GM10248 (cell line): ENCODE data around the gene SUV39H2.
"Not testable (repeated sequence)": the region's sequence is repeated elsewhere in the genome, so short reads cannot be mapped to it uniquely, and the experiment has no call there.

Source experiments
- CTCF ChIA-PET: fragments of 300-600 bp; sonication (Branson Sonifier 250); formaldehyde crosslinking; extraction: SDS; loops from one replicate; lab custom pipeline; 2021; ENCODE audit warnings: antibody characterized with exemption; lab: Yijun Ruan, JAX
- POLR2A ChIA-PET: fragments of 350-650 bp; sonication (Branson Sonifier 250); formaldehyde crosslinking; extraction: SDS; loops from one replicate; lab custom pipeline; 2020; ENCODE audit warnings: antibody characterized with exemption; lab: Yijun Ruan, JAX
- DNase-seq: peaks from one replicate; pipeline ENCODE4 v3.0.0; 2012; ENCODE audit errors: extremely low spot score
- TF ChIP-seq, protein P1 (sequence below): IDR thresholded peaks from 2 replicates; pipeline ENCODE4 v1.5.1; 2012; ENCODE audit warnings: mild to moderate bottlenecking, low read depth; ENCODE audit errors: extremely low read depth, missing control alignments, control extremely low read depth

SUV39H2 gene

DNA sequence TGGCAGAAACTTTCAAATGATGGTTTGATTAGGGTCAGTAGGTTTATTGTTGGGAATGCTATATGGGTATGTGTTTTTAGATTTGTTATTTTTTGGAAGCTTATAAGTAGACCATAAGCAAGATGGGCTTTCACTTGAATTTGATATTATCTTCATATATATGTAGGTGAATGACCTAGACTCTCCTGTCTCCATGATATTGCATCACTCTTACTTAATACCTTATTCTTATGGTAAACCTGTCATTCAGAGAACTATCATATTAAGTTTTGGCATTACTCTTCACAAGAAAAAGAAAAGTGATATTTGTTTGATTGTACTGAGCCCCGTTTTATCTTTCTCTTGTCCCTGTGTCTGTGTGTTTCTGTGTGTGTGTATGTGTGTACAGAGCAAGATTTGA, 23.2 kb upstream of the SUV39H2 start:
- DNase-seq: no peak
- CTCF ChIA-PET: no interaction called here
- POLR2A ChIA-PET: no interaction called here
- TF ChIP-seq, protein P1, sequence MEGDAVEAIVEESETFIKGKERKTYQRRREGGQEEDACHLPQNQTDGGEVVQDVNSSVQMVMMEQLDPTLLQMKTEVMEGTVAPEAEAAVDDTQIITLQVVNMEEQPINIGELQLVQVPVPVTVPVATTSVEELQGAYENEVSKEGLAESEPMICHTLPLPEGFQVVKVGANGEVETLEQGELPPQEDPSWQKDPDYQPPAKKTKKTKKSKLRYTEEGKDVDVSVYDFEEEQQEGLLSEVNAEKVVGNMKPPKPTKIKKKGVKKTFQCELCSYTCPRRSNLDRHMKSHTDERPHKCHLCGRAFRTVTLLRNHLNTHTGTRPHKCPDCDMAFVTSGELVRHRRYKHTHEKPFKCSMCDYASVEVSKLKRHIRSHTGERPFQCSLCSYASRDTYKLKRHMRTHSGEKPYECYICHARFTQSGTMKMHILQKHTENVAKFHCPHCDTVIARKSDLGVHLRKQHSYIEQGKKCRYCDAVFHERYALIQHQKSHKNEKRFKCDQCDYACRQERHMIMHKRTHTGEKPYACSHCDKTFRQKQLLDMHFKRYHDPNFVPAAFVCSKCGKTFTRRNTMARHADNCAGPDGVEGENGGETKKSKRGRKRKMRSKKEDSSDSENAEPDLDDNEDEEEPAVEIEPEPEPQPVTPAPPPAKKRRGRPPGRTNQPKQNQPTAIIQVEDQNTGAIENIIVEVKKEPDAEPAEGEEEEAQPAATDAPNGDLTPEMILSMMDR: no peak

DNA sequence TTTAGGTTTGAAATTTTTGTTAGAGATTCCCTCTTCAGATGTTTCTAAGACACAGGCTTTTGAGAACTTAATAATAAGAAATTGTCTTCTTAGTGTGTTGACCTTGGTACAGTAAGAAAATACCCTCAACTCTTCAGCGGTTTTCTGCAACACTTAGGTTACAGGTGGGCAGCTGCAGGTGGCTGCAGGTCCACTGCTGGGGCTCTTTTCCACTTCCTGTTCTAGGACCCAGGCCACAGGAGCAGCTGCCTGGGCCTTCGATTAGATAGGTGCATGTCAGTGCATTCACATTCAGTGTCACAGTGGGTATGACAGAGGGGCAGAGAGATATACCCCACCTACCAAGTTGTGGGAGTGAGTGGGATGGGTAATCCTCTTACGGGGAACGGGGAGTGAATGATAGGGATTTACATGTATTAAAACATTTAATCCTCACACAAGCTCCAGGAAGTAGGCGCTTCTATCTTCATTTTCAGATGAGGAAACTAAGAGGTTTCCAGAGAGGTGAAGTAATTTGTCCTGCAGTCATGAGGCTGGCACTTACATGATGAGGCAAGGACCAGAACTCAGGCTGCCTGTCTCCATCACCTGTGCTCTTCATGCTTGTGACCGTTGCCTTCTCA, 20.2 kb upstream of the SUV39H2 start:
- TF ChIP-seq, protein P1: no peak
- CTCF ChIA-PET: interaction anchor here (0.7 to 1.9 kb wide), 4 partner anchors 12 to 44 kb away, joined by 3 to 11 read pairs (median 3); no protein-coding TSS in a partner anchor
- POLR2A ChIA-PET: no interaction called here
- no peak for DNase-seq

DNA sequence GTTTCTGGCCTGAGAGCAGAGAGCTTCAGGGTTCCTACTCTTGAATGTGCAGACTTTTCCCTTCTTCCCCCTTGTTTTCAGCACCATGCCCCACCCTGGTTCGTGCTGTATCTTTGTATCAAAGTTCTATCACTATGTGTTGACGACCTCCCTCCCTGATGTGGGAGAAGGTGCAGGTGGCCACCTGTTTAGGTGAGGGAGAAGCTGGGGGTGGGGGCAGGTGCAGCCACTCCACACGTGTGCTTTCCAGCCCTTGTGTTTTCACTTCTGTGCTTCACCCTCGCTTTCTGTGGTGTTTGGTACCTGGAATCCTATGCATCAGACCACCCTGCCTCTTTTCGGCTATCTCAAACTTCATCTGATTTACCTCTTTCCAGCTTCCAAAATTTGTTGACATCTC, 19.6 kb upstream of the SUV39H2 start:
- CTCF ChIA-PET: interaction anchor here (0.6 to 1.9 kb wide), 6 partner anchors 11 to 360 kb away, joined by 3 to 11 read pairs (median 4); partner anchors contain the start of gene SUV39H2
- TF ChIP-seq, protein P1: no peak
- POLR2A ChIA-PET: no interaction called here
- DNase-seq: no peak

DNA sequence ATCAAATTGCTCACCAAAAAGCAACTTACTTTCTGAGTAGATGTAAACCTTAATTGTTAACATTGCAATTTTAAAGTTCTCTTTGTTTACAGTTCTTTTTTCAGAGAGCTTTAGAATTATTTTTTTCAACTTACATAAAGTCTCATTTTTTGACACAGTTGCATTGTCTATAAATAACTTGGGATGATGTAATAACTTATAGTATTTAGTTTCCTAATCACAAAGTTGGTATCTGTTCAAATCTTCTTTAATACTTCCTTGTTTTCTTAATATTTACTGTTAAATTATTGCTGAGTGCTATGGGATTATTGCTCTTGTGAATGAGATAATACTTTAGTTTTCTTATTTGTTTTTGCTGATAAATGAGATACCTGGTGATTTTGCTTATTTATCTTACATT, 18.9 kb upstream of the SUV39H2 start:
- POLR2A ChIA-PET: no interaction called here
- TF ChIP-seq, protein P1: no peak
- no peak for DNase-seq
- CTCF ChIA-PET: interaction anchor here (0.6 to 1.9 kb wide), 4 partner anchors 11 to 360 kb away, joined by 4 to 11 read pairs (median 4); partner anchors contain the start of gene SUV39H2

DNA sequence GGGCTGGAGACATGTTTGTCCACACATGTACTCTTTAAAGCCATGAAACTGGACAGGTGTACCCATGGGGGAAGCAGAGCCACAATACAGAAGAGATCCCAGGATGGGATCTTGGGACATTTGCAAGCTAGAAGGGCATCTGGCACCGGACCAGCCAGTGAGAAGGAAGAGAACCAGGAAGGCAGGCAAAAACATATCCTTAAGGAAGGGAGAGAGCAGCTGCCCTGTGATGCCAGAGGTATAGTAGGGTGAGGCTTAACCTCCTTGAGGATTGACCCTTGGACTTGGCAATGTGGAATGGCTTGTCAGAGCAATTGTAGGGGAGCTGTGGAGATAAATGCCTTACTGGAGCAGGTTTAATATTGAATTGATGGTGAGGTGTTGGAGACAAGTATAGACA, 17.9 kb upstream of the SUV39H2 start:
- DNase-seq: no peak
- TF ChIP-seq, protein P1: no peak
- ChIA-PET POLR2A (no interaction called here), CTCF (interaction anchor here (1.0 to 1.5 kb wide), 2 partner anchors 10 to 18 kb away, joined by 4 read pairs; no protein-coding TSS in a partner anchor)

DNA sequence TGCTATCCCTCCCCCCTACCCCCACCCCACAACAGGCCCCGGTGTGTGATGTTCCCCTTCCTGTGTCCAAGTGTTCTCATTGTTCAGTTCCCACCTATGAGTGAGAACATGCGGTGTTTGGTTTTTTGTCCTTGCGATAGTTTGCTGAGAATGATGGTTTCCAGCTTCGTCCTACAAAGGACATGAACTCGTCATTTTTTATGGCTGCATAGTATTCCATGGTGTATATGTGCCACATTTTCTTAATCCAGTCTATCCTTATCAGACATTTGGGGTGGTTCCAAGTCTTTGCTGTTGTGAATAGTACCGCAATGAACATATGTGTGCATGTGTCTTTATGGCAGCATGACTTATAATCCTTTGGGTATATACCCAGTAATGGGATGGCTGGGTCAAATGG, 14.2 kb upstream of the SUV39H2 start:
- CTCF ChIA-PET: interaction anchor here (2.9 kb wide), 1 partner anchor 14 kb away, joined by 11 read pairs; the partner anchor contains the start of gene SUV39H2

DNA sequence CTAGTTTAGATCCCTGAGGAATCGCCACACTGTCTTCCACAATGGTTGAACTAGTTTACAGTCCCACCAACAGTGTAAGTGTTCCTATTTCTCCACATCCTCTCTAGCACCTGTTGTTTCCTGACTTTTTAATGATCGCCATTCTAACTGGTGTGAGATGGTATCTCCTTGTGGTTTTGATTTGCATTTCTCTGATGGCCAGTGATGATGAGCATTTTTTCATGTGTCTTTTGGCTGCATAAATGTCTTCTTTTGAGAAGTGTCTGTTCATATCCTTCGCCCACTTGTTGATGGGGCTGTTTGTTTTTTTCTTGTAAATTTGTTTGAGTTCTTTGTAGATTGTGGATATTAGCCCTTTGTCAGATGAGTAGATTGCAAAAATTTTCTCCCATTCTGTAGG, 13.8 kb upstream of the SUV39H2 start:
- CTCF ChIA-PET, DNase-seq, POLR2A ChIA-PET: not testable (repeated sequence)

More for the DNA sequence above, 14.2 kb upstream of the SUV39H2 start:
- DNase-seq, POLR2A ChIA-PET: not testable (repeated sequence)
